ENCODE measurements around the gene KCNJ10.

The KCNJ10 gene

GRCh38 chr1:160098852-160099561 is 29.0 kb upstream of the KCNJ10 start:
- peak; percentile 98 for DNase-seq (ENCODE audit: low spot score)

GRCh38 chr1:160097911-160098851 is 28.2 kb upstream of the KCNJ10 start, which contains the start of gene IGSF8:
IGSF8 (minus strand) TSS chr1:160098619; CDS start chr1:160098472, 147 bp downstream.
- DNase-seq (ENCODE audit: low spot score): peak; percentile 94

- no peak for DNase-seq (ENCODE audit: low spot score)
These were observed 27.4 kb upstream of the KCNJ10 start for GRCh38 chr1:160097151-160097910.

GRCh38 chr1:160096274-160097116 is 26.5 kb upstream of the KCNJ10 start:
- no peak for DNase-seq (ENCODE audit: low spot score)

GRCh38 chr1:160095382-160096105 is 25.6 kb upstream of the KCNJ10 start:
- no peak for DNase-seq (ENCODE audit: low spot score)

- DNase-seq (ENCODE audit: low spot score): no peak
These were observed 24.8 kb upstream of the KCNJ10 start for GRCh38 chr1:160094806-160095205.

GRCh38 chr1:160094291-160094625 is 24.3 kb upstream of the KCNJ10 start:
- no peak for DNase-seq (ENCODE audit: low spot score)

GRCh38 chr1:160093624-160094290 is 23.8 kb upstream of the KCNJ10 start:
- no peak for DNase-seq (ENCODE audit: low spot score)

GRCh38 chr1:160093069-160093395 is 23.1 kb upstream of the KCNJ10 start:
- no peak for DNase-seq (ENCODE audit: low spot score)

GRCh38 chr1:160092366-160093068 is 22.6 kb upstream of the KCNJ10 start:
- no peak for DNase-seq (ENCODE audit: low spot score)

- no peak for DNase-seq (ENCODE audit: low spot score)
These were observed 21.8 kb upstream of the KCNJ10 start for GRCh38 chr1:160091666-160092223.

- no peak for DNase-seq (ENCODE audit: low spot score)
These were observed 20.8 kb upstream of the KCNJ10 start for GRCh38 chr1:160090760-160091159.

GRCh38 chr1:160089883-160090282 is 19.9 kb upstream of the KCNJ10 start:
- no peak for DNase-seq (ENCODE audit: low spot score)

- no peak for DNase-seq (ENCODE audit: low spot score)
These were observed 17.2 kb upstream of the KCNJ10 start for GRCh38 chr1:160087118-160087662.

- no peak for DNase-seq (ENCODE audit: low spot score)
These were observed 16.5 kb upstream of the KCNJ10 start for GRCh38 chr1:160086456-160086892.

- DNase-seq (ENCODE audit: low spot score): peak; percentile 72
These were observed 15.9 kb upstream of the KCNJ10 start for GRCh38 chr1:160085686-160086455.

- no peak for DNase-seq (ENCODE audit: low spot score)
These were observed 14.9 kb upstream of the KCNJ10 start for GRCh38 chr1:160084771-160085321.

Data from CD4-positive, alpha-beta T cell treated with Interleukin-15 for 4 hours (primary cell).